Keratinocyte (primary cell): ENCODE data around the gene ABCG4. TPM values are rescaled to one million over a fixed set of nuclear protein-coding genes. Genes with fewer than 3 reads are reported as not detected.
A peak's percentile ranks its signal among the peaks of the same experiment; 100 is the strongest.

Experiments
- DNase-seq: peaks from one replicate; pipeline ENCODE4 v3.0.0-alpha.2; 2011; ENCODE audit warnings: low read depth, missing footprints, low spot score
- FAIRE-seq: peaks from 2 replicates; lab custom pipeline; 2011; peaks lifted over from hg19 to GRCh38; lab: Jason Lieb, UNC
- H2AFZ ChIP-seq: 2 replicates; pipeline ENCODE4 v1.6.0; 2012; ENCODE audit warnings: low read length, control low read depth, inconsistent platforms; ENCODE audit not compliant: control insufficient read depth
- H3K27ac ChIP-seq: 2 replicates; pipeline ENCODE4 v1.5.1; 2011; ENCODE audit warnings: low read length; ENCODE audit not compliant: control insufficient read depth, insufficient read depth
- H3K27me3 ChIP-seq: 3 replicates; pipeline ENCODE4 v1.6.0; 2011; ENCODE audit warnings: low read length; ENCODE audit not compliant: control insufficient read depth, insufficient read depth; ENCODE audit errors: extremely low read depth
- H3K36me3 ChIP-seq, 2 experiments: 2 replicates in 1 of 2; 3 replicates in 1 of 2; pipeline ENCODE4 v1.5.1; 2011; ENCODE audit warnings: low read length in 2 of 2, mild to moderate bottlenecking in 1 of 2; ENCODE audit not compliant: control insufficient read depth in 2 of 2, insufficient read depth in 2 of 2; ENCODE audit errors: extremely low read depth in 1 of 2
- H3K4me1 ChIP-seq: 3 replicates; pipeline ENCODE4 v1.5.1; 2011; ENCODE audit warnings: low read length; ENCODE audit not compliant: control insufficient read depth, insufficient read depth; ENCODE audit errors: extremely low read depth
- H3K4me2 ChIP-seq: 3 replicates; pipeline ENCODE4 v1.6.0; 2011; ENCODE audit warnings: low read depth, low read length; ENCODE audit not compliant: control insufficient read depth, insufficient read depth; ENCODE audit errors: extremely low read depth
- H3K4me3 ChIP-seq, 3 experiments: fragments of 200-600 bp in 1 of 3; sonication (generic) in 1 of 3; 2 replicates in 2 of 3; 3 replicates in 1 of 3; pipeline ENCODE4 v1.5.1; 2011 to 2016; ENCODE audit warnings: low read length in 3 of 3, mild to moderate bottlenecking in 3 of 3, control low read depth in 2 of 3, inconsistent platforms in 1 of 3, low read depth in 1 of 3, mixed read lengths in 1 of 3, mixed run types in 1 of 3, moderate library complexity in 1 of 3; ENCODE audit not compliant: control insufficient read depth in 2 of 3, insufficient read depth in 2 of 3; ENCODE audit errors: extremely low read depth in 1 of 3
- H3K79me2 ChIP-seq: 2 replicates; pipeline ENCODE4 v1.6.0; 2012; ENCODE audit warnings: low read length; ENCODE audit not compliant: control insufficient read depth, insufficient read depth
- H3K9ac ChIP-seq: 3 replicates; pipeline ENCODE4 v1.6.0; 2011; ENCODE audit warnings: low read length; ENCODE audit not compliant: control insufficient read depth, insufficient read depth; ENCODE audit errors: extremely low read depth
- H3K9me1 ChIP-seq: 3 replicates; pipeline ENCODE4 v1.6.0; 2011; ENCODE audit warnings: low read length; ENCODE audit not compliant: control insufficient read depth, insufficient read depth; ENCODE audit errors: extremely low read depth
- H3K9me3 ChIP-seq: 2 replicates; pipeline ENCODE4 v1.5.1; 2012; ENCODE audit warnings: low read depth, low read length; ENCODE audit not compliant: control insufficient read depth
- H4K20me1 ChIP-seq: 3 replicates; pipeline ENCODE4 v1.6.0; 2011; ENCODE audit warnings: low read length; ENCODE audit not compliant: control insufficient read depth, insufficient read depth; ENCODE audit errors: extremely low read depth
- EZH2 ChIP-seq: IDR thresholded peaks from one replicate; pipeline ENCODE4 v1.6.1; 2012; ENCODE audit warnings: inconsistent platforms, mild to moderate bottlenecking, low read length, moderate library complexity
- dilution Hi-C: fragments of 300-500 bp; cut with MboI; formaldehyde crosslinking; loops from one replicate; pipeline ENCODE4 v1.7.0; 2020; ENCODE audit warnings: low sequenced_read_pairs; ENCODE audit not compliant: extremely low pct_ligation_motif_present
- polyA plus RNA-seq, 5 experiments: library from polyadenylated mRNA; depleted of rRNA in 3 of 5; stranded (reverse) in 3 of 5; stranded (forward) in 1 of 5; unstranded in 1 of 5; fragments of >200 nt; gene quantifications; 1 replicate in 1 of 5; 2 replicates in 3 of 5; 3 replicates in 1 of 5; pipeline versions ENCODE4 v1.2.1 to v1.2.3, GENCODE V29; 2011 to 2012; ENCODE audit warnings: missing spikeins in 2 of 5, low read depth in 1 of 5, low replicate concordance in 1 of 5
- TF ChIP-seq, protein P1 (sequence below), 3 experiments: IDR thresholded peaks in 1 of 3; conservative IDR thresholded peaks in 1 of 3; optimal IDR thresholded peaks in 1 of 3; 2 replicates in 2 of 3; 3 replicates in 1 of 3; pipeline versions ENCODE3 to v1.5.1; 2011; ENCODE audit warnings: low read length in 3 of 3, mild to moderate bottlenecking in 3 of 3, moderate library complexity in 2 of 3, control low read depth in 1 of 3, inconsistent platforms in 1 of 3; ENCODE audit not compliant: insufficient read depth in 2 of 3; ENCODE audit errors: extremely low read depth in 1 of 3

Gene ABCG4
- polyA plus RNA-seq, 1 donor (not counting 4 experiments of a cell fraction or from before 2014, with no cell fraction given): 0.14 TPM

GRCh38 chr11:119100246-119100970 is 48.4 kb upstream of the ABCG4 start:
- Histone ChIP-seq H3K9me1 (no peaks in the 10 kb centered on the region), H3K36me3 (peaks cover 12 to 22% of the 10 kb centered on the region in 2 experiments), H3K27me3 (no peaks in the 10 kb centered on the region), H3K27ac (peak overlapping the region; percentile 99), H3K4me3 (peak overlapping the region; percentile 82 to 86 (median 86)), H2AFZ (peak overlapping the region; percentile 67), H4K20me1 (no peaks in the 10 kb centered on the region), H3K4me2 (peak overlapping the region; percentile 97), H3K4me1 (peaks cover 26% of the 10 kb centered on the region), H3K9me3 (no peaks in the 10 kb centered on the region), H3K9ac (peak overlapping the region; percentile 91), H3K79me2 (peaks cover 20% of the 10 kb centered on the region)
- TF ChIP-seq EZH2: no peak
- TF ChIP-seq, protein P1, sequence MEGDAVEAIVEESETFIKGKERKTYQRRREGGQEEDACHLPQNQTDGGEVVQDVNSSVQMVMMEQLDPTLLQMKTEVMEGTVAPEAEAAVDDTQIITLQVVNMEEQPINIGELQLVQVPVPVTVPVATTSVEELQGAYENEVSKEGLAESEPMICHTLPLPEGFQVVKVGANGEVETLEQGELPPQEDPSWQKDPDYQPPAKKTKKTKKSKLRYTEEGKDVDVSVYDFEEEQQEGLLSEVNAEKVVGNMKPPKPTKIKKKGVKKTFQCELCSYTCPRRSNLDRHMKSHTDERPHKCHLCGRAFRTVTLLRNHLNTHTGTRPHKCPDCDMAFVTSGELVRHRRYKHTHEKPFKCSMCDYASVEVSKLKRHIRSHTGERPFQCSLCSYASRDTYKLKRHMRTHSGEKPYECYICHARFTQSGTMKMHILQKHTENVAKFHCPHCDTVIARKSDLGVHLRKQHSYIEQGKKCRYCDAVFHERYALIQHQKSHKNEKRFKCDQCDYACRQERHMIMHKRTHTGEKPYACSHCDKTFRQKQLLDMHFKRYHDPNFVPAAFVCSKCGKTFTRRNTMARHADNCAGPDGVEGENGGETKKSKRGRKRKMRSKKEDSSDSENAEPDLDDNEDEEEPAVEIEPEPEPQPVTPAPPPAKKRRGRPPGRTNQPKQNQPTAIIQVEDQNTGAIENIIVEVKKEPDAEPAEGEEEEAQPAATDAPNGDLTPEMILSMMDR (optimal IDR thresholded peaks at IDR 0.05 in 1 of 3, IDR thresholded peaks at IDR 0.05 in 1 of 3, conservative IDR thresholded peaks at IDR 0.05 in 1 of 3; ENCODE audit: extremely low read depth in 1 of 3, insufficient read depth in 2 of 3, low read length in 3 of 3): peak; percentile 44 to 61 (median 55)
- dilution Hi-C loops: no loop called here
- no peak for DNase-seq
- FAIRE-seq: peak; percentile 36

- no peaks in the 10 kb centered on the region for H4K20me1 ChIP-seq
- no peak for TF ChIP-seq EZH2
- TF ChIP-seq, protein P1 (optimal IDR thresholded peaks at IDR 0.05 in 1 of 3, IDR thresholded peaks at IDR 0.05 in 1 of 3, conservative IDR thresholded peaks at IDR 0.05 in 1 of 3; ENCODE audit: extremely low read depth in 1 of 3, insufficient read depth in 2 of 3, low read length in 3 of 3): peak in 1 of 3 experiments; percentile 12
- peaks cover 22% of the 10 kb centered on the region for H3K4me1 ChIP-seq
- no peaks in the 10 kb centered on the region for H3K27me3 ChIP-seq
- peaks cover 20% of the 10 kb centered on the region for H3K79me2 ChIP-seq
- no peak for DNase-seq
- peak overlapping the region; percentile 91 for H3K9ac ChIP-seq
- H3K27ac ChIP-seq: peak overlapping the region; percentile 99
- H3K36me3 ChIP-seq: peaks cover 12 to 22% of the 10 kb centered on the region in 2 experiments
- peak overlapping the region; percentile 82 to 86 (median 86) for H3K4me3 ChIP-seq
- no peaks in the 10 kb centered on the region for H3K9me1 ChIP-seq
- H2AFZ ChIP-seq: peak overlapping the region; percentile 98
- dilution Hi-C loops: no loop called here
- FAIRE-seq: no peak
- H3K4me2 ChIP-seq: peak overlapping the region; percentile 97
- no peaks in the 10 kb centered on the region for H3K9me3 ChIP-seq
Measured at GRCh38 chr11:119100994-119101758, 47.7 kb upstream of the ABCG4 start.
